GM12891 (cell line): ENCODE results near the gene L3MBTL1.

ENCODE experiments used
- POLR2A ChIP-seq: IDR thresholded peaks from 2 replicates; pipeline ENCODE4 v1.6.1; 2011; ENCODE audit warnings: low read depth, low read length, control low read depth
- POLR2AphosphoS5 ChIP-seq: IDR thresholded peaks from 2 replicates; pipeline ENCODE4 v1.6.1; 2011; ENCODE audit warnings: low read depth, low read length, control low read depth
- SPI1 ChIP-seq: IDR thresholded peaks from 2 replicates; pipeline ENCODE4 v1.6.1; 2011; ENCODE audit warnings: low read depth, low read length, control low read depth
- TAF1 ChIP-seq: IDR thresholded peaks from 2 replicates; pipeline ENCODE4 v1.6.1; 2011; ENCODE audit warnings: low read depth, low read length, control low read depth

- TF ChIP-seq POLR2A: no peak
- TF ChIP-seq SPI1: no peak
- no peak for TF ChIP-seq POLR2AphosphoS5
- no peak for TF ChIP-seq TAF1
Observed at GRCh38 chr20:43534016-43534415, 26.5 kb downstream of the L3MBTL1 start.
